CD4-positive, alpha-beta T cell treated with Interleukin-4 for 4 hours (primary cell): ENCODE results near the gene MYH14.
"Not testable (repeated sequence)": the region's sequence is repeated elsewhere in the genome, so short reads cannot be mapped to it uniquely, and the experiment has no call there.

Experiments used
- DNase-seq: peaks from one replicate; pipeline ENCODE4 v3.0.0-alpha.2; 2020

Gene MYH14

GRCh38 chr19:50322931-50323781 lies 119.7 kb downstream of the MYH14 start:
- no peak for DNase-seq

GRCh38 chr19:50323782-50324133 lies 120.3 kb downstream of the MYH14 start:
- no peak for DNase-seq

DNA sequence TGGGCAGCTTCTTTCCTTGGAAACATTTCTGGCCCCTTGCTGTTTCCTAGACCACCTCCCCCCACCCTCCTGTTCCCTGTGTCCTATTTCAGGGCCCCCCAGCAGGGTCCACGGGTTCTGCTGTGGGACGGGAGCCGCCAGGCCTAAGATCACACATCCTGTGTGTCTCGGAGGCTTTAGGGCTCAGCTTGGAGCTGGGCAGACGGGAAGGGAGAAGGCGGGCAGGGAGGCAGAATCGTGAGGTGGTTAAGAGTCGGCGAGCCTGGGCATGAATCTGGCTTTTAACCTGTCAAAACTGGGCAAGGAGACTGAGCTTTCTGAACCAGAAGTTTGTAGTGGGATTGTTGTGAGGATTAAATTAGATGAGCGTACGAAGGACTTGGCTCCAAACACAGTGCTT lies 120.9 kb downstream of the MYH14 start:
- DNase-seq = no peak

DNA sequence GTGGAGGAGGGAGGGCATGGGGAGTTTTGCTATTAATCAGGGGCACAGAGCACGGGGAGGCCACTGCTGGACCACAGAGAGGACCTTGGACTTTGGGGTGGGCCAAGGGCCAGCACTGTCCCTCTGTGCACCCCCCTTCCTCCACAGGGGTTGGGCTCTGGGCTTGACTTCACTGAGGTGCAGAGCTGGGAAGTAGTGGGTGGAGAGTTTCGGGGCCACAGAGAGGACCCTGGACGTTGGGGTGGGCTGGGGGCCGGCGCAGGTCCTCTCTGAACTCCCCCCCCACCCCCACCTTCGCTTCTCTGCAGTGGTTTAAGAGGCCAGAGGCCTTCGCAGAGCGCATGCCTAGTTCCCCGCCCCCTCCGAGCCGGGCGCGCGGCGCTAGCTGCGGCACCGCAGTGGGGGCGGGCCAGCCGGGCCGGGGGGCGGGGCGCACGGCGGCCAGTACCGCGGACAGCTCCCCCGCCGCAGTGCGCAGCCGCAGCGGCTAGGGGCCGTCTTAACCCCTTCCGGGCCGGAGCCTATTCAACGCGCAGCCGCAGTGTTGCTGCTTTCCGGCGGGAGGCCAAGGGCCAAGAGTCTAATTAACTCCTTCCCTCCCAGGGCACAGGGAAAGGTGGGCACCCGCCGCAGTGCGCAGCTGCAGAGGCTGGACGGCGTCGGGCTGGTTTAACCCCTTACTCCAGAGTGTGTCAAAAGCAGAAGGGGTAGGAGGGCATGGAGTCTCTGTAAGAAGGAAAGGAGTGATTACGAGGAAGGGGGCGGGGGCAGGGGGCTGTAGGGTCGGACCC lies 122.1 kb downstream of the MYH14 start:
- peak; percentile 42 for DNase-seq

DNA sequence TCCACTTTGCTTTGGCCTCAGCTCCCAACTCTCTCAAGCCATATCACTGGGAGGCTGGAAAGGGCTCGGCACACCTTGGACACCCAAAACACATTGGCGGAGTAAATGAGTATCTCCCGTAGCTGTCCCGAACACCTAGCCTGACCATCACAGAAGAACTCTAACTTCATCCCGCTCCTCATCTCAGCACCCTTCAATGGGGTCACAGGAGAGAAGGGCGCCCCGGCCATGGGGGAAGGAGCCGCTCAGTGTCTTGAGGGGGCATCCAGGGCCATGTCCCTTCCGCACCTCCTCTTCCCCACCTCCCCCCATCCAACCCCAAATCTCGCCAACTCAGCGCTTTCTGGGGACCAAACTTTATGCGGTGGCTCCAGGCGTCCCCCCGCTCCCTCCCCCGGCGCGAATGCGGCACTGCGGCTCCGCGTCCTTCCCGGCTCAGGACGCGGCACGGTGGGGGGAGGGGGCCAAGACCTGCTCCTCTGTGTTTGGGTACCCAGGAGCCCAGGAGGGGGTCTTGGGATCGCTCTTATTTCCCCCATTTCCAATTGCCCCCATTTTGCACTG lies 122.8 kb downstream of the MYH14 start:
- no peak for DNase-seq

DNA sequence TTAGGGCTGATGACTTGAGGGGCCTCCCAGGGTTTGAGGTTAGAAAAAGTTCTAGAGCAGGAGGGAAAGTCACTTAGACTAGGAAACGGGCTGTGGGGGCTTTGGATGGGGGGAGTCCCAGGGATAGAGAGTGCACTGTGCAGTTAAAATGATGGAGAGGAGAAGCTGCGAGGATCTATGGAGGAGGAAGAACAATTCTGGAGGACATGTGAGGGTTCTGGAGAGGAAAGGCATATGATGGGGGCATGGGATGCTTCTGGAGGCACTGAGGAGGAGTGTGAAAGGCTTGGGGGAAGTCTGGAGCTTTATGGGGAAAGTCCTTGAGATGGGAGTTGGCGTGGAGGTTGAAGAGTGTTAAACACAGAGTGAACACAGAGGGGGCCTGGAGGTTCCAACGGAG lies 123.6 kb downstream of the MYH14 start:
- DNase-seq = no peak

DNA sequence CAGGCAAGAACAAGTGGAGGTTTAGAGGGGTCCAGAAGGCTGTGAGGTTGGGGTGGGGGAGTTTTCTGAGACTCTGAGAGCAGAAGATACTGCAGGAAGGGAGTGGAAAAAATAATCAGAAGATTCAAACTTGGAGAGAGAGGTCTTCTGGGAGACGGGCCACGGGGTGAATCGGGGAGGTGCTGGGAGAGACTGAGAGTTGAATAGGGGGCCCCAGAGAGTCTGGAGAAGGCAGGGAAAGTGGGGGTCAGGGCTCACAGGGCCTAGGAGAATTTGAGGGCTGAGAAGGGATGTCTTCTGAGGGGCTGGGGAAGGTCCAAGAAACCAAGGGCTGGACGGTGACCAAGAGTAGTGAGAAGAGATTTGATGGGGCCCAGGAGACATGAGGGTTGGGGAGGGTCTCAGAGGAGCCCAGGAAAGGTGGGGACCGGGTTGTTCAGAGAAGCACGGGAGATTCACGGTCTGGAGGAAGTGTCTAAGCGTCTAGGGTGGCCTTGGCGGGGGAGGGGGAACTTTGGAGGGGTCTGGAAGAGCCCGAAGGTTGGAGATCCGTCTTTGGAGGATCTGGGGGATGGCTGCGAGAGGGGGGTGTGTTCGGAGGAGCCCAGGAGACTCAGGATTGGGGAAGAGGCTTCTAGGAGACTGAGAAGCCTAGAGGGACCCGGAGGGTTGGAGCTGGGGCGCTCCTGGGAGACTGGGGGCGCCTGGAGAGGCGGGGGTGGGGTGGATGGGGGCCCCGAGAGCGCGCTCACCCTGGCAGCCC lies 124.2 kb downstream of the MYH14 start:
- DNase-seq = no peak

DNA sequence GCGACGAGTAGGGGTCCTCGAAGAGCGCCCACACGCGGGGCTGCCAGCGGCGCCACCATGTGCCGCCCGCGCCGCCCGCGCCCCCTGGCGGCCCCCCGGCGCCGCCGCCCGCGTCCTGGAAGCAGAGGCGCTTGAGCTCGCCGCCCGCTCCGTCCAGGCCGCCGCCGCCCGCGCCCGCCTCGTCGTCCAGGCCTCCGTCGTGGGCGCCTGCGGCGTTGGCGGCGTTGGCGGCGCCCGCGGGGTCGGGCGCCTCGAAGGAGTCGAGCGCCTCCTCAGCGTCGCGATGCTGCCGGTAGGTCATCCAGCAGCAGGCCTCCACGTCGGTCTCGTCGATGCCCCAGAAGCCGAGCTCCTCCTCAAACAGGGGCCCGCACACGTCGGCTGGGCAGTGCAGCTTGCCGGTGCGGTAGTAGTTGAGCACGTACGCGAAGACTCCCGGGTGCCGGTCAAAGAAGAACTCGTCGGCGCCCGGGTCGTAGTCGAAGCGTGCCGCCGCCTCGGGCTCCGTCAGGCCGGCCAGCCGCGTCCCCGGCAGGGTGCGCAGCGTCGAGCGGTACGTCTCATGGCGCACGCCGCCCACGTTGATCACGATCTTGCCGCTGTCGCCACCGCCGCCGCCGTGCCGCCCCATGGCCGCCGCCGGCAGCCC lies 124.9 kb downstream of the MYH14 start:
- DNase-seq = no peak

DNA sequence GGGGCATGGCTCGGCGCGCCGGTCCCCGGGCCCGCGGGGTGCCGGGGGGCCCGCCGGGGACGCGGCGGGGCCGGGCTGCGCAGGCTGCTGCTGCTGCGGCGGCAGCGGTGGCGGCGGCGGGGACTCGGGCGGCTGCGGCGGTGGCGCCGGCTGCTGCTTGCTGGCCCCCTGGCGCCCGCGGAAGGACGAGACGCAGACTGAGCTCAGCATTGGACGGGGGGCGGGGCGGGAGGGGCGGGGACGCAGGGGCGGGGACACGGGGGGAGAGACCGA lies 125.4 kb downstream of the MYH14 start:
- no peak for DNase-seq

GRCh38 chr19:50329146-50329925 lies 125.9 kb downstream of the MYH14 start, which contains the start of gene KCNC3:
Gene KCNC3, minus strand, starts transcription at chr19:50329377. Its CDS starts 295 bp downstream, at chr19:50329082.
- DNase-seq = peak; percentile 93

- not testable (repeated sequence) for DNase-seq
These were observed 126.5 kb downstream of the MYH14 start for GRCh38 chr19:50329926-50330294.

DNA sequence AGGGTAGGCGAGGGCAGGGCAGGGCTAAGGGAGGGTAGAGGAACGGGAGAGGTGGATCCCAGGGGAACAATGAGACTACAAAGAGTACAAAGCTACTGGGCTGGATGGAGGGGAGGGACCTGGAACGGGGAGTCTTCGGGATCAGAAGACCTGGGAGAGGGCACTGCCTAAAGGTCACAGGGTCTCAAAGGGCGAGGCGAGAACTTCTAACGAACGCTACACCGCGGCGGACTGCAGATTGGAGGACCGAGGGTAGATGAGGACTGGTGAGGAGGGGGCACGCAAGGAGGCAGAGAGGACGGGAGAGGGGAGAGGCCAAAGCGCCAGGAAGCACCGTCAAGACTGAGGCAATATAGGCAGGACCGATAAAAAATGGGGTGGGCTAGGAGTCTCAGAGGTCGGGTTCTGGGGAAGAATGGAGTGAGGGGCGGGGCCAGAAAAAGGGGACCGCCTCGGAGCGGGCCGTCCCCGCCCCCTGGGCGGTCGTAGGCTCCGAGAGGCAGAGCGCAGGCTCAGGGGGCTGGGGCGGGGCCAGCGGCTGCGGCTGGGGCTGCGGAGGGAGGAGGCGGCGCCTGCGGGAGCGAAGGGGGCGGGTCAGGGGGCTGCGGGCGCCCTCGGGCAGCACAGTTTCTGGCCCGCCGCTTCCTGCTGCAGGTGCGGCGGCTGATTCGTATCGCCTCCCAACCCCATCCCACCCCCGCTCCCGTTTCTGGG lies 127.1 kb downstream of the MYH14 start:
- peak; percentile 62 for DNase-seq

DNA sequence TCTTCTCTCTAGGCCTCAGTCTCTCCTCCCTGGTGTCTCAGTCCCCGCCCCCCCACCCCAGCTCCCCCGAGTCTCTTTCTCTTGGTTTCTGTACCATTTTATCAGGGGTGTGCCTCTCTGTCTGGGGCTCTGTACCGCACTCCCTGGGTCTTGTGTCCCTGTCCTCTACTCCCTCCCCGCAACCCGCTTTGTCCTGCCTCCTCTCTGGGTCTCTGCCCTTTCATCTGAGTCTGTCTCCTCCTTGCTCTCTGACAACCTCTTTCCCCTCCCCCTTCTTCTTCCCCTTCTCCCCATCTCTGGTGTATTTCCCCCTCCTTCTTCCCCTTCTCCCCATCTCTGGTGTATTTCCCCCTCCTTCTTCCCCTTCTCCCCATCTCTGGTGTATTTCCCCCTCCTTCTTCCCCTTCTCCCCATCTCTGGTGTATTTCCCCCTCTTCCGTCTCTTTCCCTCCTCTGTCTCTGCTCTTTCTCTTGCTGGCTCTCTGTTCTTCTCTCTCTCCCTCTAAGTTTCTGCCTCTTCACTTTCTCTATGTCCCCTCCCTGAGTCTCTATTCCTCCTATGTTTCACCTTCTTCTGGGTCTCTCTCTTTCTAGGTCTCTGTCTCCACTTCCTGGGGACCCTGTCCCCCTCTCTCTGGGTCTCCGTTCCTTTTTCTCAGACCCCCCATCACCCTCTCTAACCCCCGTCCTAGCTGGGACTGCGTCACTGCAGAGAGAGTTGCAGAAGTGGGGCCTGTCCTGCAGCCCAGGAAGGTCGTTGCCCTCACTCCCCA lies 128.0 kb downstream of the MYH14 start:
- DNase-seq = no peak

DNA sequence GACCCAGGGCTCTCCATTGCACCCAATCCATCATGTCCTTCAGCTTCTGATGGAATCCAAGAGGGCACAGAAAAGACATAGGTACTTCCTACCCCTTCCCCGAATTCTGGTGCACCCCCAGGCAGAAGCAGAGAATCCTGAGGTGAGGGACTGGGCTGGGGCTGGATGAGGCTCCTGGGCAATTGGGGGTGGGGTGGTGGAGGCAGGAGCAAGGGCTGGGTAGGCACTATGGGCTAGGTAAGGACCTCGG lies 128.5 kb downstream of the MYH14 start:
- DNase-seq = no peak

DNA sequence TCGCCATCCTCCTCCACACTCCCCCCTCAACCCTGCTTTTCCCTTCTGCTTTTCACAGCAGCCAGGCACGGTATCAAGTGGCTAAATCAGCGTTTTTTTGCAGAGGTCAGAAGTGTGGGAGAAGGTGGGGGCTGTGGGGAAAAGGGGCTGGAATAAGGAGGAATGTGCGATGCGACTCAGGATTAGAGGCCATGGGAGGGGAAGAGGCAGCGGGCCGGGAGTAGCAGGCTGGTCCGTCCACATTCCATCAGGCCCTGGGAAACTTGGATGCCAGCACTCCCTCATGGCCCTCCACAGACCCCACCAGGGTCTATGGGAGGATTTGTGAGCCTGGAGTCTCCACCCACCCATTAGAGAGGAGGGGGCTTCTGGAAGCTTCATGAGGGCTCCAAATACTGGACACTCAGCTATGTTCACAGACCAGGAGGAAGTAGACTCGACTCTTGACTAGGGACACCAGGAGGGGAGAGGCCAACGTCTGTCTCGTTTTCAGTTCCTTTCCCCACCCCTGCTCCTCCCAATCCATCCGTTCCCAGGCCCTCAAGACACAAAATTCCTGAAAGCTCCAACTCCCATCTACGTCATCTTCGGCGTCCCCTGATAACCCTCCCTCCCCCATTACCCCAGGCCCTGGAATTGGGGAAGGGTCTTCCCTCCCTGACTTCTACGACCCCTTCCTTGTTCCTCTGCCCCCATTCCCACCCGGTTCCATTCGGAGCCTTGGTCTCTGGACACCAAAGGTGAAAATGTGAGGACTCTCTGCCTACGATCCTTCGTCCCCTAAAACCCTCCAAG lies 129.0 kb downstream of the MYH14 start:
- DNase-seq = no peak

DNA sequence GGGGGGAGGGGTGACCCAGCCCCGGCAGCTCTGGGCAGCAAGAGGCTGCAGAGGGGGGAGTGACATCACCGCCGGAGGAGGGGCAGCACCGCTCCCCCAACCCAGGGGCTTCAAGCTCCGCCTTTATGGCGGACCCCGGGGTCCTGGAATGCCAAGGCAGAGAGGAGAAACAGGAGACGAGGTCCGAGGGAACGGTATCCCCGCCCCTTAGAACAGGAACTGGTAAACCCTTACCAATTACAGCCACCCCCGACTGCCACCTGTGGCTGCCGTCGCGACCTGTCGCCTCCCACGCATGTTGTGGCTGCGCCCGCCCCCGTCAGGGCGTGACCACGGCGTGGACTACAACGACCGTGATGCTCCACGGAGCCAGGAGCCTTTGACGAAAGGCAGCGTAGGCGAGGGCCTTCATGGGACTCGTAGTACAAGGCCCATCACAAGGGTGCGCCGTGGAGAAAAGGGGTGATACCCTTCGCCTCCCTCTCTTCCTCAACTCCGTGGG lies 129.9 kb downstream of the MYH14 start:
- peak; percentile 91 for DNase-seq

DNA sequence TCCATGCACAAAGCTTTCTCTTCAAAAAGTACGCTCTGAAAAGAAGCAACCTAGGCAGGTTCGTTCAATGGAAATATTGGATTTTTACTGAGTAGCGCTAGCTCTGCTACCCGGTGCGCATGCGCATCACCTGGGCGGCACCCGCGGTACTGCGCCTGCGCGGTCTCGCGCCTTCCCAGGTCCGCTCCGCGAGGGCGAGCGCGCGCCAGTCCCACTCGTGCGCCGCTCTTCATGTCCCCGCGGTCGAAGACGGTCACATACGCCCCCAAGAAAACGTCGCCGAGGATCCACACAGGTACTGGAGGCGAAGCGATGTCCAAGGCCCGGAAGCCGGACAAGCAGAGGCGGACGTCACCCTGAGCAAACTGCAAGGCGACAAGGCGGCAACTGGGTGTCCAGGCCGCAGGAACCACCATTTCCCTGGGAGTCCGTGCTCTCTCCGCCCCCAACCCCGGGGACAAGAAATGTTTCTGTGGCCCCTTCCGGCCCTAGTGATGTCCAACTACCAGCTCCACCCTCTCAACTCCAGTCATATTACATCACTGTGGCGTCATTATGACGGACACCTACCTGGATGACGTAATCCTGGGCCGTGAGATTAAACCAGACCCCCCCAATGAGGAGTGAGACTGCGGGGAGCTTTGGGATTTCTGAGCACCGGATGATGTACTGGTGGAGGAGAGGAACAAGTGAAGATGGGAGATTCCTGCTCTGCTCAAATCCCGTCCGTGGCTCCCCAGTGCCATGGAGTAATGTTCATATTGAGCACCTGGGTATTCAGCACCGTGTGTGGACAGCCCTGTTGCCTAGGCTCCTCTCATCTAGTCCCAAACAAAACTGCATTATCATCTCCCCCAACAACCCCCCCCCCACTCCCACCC lies 130.6 kb downstream of the MYH14 start:
- DNase-seq = no peak

DNA sequence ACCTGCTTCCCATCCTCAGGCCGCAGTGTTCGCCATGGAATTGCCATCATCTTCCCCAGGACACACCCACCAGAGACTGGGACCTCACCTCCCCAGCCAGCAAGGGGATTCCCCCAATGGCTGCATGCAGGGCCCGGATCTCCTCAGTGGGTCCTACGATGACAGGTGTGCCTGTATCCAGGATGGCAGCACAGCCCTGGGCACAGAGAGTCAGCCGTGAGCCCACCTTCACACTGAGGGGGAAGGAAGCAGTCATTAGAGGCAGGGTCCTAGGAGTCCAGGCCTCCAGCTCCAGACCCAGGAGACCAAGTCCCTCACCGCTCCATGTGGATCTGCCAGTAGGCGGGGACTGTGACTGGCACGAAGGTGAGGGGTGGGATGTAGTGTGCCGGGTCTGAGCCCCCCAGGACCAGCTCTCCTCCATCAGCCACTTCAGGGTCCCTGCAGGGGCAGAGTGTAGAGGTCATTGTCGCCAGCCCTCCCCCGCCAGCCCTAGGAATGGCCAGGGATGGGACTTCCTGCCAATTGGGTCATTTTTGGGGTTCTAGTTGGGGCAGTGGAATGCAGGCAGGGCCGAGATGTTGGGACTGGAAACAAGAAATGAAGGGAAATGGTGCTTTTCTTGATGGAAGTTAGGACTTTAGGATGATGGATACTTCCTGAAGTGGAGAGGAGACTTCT lies 131.5 kb downstream of the MYH14 start:
- no peak for DNase-seq
